Colon (tissue), 2 donors: ENCODE measurements around the gene PLCB2.

Experiments used
- FAIRE-seq: peaks from 2 replicates; lab custom pipeline; 2012; peaks lifted over from hg19 to GRCh38; lab: Jason Lieb, UNC
- donor health status: control.
- donor health status: control.

PLCB2 gene

DNA sequence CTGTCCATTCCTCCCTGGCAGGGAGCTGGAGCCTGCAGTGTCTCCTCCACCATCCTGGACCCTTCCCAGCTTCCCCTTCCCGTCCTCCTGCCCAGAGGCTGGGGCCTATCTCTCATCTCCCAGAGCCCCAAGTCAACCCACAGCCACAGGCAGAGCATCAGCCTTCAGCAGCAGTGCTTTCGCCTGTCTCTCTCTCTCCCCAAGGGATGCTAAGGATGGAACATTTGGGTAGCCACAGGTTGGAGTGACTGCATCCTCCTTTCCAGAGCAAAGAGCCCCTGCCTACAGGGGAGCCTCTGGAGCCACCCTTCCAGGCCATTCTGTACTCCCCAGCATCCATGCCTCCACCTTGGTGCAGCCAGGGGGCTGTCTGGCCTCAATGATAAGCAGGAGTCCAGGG, 4.2 kb downstream of the PLCB2 start:
- no peak for FAIRE-seq

DNA sequence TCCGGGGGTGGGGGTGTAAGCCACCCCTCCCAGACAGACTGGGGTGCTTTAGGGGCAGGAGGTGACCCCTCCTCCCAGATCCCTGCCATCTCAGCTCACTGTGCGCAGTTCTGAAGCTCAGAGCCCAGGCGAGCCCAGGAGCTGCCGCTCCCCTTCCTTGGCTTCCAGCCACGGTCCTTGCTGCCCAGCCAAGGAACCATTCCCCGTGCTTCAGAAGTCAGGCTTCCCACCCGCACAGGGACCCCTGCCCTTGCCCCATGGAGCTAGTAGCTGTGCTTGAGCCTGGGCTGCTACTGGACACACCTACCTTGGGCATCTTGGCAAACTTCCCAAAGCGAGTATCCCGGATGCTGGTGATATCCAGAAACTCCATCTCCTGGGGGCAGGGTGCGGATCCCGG, 4.8 kb downstream of the PLCB2 start:
- no peak for FAIRE-seq

DNA sequence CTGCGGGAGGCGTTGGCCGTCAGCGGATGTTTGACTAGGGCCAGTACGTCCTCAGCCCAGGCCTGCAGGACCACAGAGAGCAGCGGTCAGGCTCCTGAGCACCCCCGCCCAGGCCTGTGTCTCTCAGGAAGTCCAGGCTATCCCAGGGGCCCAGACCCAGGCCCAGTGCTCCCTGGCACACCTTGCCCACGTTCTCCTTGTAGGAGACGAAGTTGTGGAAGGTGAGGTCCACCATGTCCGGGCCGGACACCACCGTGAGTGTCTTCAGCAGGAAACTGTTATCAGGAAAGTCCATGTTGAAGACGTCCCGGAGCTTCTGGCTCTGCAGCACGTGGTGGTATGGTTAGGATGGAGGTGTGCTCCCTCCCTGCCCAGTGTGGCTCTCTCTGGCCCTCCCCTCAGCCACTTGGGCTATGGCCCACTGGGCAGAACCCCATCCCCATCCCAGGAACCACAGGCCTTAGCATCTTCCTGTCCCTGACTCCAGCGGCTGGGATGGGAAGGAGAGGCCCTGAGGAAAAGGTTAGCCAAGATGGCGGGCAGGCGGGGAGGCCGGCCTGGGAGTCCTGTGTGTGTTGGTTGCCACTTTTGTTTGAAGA, 5.3 kb downstream of the PLCB2 start:
- no peak for FAIRE-seq

DNA sequence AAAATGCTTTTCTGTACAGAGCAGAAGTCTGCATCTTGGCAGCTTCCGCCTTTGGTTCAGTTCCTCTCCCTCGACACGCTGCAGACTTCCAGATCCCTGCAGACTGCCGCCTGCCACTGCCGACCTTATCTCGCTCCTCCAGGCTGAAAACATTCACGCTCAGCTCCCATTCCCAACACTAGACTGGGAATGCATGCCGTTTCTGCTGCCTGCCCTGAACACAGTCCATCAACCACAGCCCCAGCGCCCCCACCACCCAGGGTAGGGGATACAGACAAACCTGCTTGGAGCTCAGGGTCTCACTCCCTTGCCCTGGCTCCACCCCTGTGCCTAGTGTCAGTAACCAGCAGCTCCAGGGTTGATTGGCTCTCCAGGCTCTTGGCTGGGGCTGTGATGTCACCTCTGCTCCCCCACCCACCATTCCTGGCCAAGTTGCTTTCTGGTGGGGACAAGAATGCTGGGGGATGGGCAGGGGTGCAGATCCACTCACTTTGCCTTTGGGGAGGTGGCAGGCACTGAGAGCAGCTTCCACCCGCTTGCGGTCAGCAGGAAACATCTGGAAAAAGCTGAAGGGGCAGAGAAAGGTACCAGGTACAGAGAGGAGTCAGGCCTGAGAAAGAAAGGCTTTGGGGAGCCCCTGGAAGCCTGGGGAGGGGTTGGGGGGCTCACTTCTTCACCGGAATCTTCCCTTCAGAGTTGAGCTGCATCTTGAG, 6.1 kb downstream of the PLCB2 start:
- no peak for FAIRE-seq

DNA sequence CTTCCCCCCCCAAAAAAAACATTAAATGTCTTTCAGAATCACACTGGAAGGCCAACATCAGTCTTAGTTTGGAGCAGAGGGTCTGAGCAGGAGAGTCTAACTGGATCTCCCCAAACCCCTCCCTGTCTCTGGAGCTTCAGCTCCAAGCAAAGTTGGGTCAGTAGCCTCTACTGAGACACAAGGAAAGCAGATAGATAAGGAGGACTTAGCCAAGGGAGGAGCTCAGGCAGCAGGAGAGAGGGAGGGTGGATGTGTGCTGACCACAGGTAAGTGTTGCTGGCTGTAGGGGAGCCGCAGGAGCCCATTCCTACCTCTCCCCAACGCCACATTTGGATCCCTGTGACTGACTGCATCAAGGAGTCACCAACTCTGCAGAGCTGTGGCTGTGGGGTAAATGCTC, 7.0 kb downstream of the PLCB2 start:
- FAIRE-seq = no peak

DNA sequence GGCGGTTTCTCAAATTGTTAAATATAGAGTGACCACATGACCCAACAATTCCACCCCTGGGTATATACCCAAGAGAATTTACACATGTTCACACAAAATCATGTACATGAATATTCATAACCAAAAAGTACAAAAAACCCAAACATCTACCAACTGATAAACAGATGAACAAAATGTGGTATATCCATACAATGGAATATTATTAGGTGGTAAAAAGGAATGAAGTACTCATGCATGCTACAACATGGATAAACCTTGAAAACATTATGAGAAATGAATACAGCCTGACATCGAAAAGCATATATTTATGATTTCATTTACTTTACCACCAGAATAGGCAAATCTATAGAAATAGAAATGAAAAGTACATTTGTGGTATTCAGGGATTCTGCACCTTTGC, 7.4 kb downstream of the PLCB2 start:
- no peak for FAIRE-seq

DNA sequence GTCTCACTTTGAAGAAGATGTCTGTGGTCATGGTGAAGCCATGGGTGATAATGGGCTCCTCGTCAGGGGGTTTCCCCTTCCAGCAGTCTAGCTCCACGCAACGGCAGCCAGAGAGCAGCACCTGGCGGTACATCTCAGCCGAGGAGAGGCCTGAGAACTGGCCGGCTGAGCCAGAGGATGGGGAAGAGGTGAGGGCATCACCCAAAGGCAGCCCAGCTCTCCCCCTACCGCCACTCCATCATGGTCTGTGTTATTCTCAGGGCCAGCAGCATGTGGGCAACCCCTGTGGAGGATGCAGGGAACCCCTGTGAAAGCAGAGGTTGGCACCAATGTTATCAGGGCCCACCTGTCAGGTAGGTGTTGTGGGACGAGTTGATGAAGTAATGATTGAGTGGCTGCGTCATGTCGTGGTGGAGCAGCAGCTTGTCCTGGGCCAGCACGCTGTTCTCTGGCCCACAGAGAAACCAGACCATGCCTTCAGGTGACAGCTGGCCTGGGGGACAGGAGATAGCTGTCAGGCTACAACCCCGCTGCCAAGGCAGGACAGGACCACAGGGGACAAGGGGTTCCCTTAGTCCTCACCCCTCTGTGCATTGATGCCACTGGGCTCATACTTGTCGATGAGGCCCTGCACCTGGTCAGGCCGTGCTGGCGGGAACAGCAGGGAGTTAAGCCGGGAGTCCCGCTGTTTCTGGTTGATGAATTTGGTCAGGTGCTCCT, 9.4 kb downstream of the PLCB2 start:
- FAIRE-seq = no peak

DNA sequence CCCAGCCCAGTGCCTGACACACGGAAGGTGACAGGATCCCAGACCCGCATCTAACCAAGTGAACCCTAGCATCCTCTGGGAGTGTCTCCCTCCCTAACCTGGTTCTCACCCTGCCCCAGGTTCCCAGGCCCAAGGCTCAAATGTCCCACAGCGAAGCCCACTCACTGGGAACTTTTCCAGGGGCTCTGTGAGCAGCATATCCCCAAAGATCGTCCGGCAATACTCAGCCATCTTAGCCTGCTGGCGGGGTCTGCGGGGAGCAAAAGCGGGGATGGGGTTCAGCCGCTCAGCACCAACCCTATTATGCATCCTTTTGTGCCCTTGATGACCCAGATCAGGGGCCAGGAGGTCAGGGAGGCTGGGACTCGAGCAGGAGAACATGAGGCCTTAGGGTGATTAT, 10.4 kb downstream of the PLCB2 start:
- no peak for FAIRE-seq

DNA sequence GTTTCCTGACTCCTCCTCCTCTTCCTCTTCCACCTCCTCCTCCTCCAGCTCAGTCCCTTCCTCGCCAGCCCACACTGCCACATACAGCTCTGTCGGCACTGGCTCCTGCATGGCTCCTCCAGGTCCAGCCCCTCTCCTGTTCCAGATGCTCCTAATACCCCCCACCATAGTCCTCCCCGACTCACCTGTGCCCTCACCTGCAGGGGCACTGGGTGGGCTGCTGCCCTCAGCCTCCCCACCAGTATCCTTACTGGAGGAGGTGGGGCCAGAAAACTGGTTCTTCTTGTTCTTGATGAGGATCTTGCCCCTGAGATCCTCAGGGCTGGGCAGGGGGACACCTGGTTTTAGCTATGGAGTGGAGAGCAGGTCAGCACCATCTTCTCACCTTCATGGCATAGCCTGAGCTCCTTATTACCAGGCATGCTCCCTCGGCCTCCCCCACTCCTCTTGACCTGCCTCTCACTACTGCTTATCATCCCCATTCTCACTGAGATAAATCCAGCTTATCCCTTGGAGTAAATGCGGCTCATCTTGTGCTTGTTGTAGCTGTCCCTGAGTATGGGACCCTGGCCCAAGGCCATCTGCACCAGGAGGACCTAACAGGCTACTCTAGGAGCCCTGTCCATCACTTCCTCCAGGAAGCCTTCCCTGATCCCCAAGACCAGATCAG, 11.0 kb downstream of the PLCB2 start:
- no peak for FAIRE-seq

DNA sequence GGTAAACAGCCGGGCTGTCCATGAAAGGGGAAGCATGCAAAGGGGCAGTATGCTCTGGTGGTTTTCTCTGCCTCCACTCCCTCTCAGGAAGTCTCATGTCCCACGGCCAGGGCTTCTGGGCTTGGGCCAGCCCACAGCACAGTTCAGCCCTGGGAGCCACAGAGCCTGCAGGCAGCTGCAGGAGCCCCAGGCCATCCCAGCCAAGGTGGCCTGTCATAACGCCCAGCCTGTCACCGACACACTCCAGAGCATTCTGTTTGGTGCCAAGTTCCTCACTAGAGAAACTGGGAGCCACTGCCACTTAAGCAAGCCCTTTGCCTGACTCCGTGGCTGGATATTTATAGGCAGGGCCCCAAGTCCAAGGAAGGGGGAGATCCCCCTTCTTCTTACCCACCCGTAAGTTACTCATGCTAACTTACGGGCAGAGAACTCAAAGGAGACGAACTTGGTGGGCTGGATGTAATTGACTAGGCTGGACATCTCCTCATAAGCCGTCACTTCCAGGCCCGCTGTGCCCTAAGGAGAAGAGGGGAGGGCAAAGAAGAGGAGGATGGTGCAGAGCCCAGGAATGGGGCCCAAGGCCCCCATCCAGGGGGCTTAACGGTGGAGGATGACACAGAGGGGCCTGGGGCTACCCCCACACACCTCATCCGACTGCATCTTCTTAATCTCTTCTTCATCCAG, 11.7 kb downstream of the PLCB2 start:
- no peak for FAIRE-seq

DNA sequence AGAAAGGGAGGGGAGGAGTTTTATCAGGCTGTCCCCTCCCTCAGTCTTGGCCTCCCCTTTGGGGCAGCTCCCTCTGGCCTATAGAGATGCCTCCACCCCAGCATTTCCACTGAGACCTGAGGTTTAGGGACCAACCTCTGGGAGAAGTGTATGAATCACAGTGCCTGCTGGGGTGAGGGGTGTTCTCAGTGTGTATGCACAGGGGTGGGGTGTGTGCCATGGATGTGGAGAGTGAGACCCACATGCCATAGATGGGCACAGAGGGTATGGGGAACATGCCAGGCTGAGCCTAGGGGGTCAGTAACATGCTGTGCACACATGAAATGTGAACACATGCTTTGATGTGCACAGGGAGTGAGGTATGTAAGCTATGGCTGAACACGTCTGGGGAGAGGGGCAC, 12.4 kb downstream of the PLCB2 start:
- no peak for FAIRE-seq

DNA sequence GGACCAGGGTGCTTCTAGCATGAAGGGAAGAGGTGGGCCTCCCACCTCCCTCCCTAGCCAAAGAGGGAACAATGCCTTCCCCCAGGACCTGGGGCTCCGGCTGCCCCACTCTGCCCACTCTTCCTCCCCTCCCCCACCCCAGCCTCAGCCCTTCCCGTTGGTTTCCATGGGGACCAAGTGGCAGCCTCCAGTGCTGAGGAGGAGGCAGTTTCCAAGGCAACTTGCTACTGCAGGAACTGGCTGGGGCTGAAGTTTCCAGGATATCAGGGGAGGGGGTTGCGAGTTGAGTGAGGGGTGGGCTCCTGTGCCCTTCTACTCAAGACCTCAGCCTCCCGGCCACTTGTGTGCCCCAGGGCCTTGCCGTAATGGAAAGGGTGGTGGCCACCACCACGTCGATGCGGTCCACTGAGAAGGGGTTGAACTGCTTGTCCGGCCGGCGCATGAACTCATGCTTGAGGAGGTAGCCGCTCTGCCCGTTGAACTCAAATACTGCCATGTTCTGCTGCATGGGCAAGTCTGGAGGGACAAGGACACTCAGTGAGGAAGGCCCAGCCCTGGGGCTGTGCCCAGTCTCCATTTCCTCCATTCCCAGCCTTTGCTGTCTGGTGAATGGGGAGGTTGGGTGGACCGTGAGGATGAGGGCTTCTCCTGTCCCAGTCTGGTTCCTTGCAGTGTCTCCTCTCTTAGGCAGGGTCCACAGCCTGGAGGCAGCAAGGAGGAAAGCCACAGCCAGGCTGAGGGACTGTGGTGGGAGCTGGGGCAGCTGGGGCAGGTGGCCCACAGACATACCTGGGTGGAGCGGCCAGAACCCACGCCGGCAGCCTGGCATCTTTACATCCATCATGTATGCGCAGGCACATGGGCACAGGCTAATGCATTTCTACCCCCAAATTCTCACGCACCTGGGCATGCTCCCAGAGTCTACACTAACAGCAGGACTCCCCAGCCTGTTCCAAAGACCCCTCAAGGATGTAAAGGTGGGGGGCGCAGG, 13.5 kb downstream of the PLCB2 start:
- no peak for FAIRE-seq

DNA sequence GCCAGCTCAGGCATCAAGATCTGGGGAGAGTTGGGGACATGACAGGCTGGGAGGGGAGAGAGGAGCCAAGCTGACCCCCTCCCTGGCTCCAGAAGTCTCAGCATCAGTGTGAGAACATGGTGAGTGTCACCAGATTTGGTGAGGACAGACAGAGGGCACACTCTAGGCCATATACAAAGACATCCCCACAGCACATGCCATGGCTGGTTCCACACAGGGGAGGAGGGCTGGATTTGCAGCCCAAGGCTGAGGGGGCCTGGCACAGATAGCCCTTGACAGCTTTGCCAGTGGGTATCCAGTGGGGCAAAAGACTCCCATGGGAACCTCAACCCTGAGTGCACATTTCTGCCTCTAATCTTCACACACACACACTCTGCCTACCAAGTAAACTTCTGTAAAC, 14.7 kb downstream of the PLCB2 start:
- FAIRE-seq = no peak

DNA sequence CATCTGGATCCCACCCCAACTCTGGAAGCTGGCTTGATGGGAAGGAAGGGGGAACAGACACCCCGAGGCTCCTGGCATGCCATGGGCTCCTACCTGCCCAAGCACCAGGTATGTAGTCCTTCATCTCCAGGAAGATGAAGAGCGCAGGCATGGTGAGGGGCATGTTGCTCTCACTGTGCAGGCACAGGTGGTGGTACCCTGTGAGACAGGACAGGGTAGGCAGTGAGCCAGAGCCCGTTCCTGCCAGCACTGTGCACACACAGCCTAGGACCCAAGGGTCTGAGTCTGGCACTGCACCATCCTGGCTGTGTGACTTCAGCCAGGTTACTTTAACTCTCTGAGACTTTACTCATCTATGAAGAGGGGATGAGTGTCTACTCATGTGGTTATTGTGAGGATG, 15.5 kb downstream of the PLCB2 start:
- no peak for FAIRE-seq

DNA sequence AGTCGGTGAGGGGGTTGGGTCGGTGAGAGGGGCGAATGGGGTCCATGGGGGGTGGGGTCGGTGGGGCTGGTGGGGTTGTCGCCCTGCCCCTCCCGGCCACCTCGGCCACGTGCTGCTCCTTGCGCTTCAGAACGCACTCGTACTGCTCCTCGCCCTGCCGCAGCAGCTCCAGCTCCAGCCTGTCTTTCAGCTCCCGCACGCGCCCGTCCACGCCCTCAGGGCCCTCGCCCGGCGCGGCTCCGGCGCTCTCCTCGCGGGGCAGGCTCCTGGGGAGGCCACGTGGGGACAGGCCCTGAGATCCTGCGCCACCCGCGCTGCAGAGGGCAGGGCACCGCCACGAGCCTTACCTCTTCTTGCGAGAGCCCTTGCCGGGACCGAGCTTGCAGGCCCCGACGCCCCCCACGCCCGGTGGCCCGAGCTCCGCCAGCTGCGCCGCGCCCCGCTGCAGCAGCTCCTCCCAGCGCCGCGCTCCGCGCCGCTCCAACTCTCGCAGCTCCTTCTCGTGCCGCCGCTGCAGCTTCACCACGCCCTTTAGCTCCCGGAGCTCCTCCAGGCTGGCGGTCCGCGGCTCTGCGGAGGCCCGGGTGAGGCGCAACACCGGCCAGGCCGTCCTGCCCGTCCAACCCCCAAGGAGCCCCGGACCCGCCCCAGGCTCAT, 16.7 kb downstream of the PLCB2 start:
- FAIRE-seq = no peak

DNA sequence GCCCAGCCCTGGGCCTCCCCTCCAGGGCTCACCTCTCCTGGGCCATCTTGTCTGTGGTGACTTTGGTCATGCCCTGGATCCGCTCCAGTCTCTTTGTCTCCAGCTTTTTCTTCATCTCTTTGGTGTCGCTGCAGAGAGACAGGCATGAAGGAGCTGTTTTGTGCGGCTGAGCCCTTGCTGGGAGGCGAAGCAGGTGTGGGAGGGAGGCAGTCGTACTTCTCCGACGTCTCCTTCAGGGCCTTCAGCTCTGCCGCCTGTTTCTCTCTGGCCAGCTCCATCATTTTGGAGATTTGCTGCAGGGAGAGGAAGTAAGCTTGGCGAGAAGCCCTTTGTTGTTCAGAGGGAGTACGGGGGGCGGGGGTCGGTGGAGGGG, 17.2 kb downstream of the PLCB2 start:
- FAIRE-seq = no peak

DNA sequence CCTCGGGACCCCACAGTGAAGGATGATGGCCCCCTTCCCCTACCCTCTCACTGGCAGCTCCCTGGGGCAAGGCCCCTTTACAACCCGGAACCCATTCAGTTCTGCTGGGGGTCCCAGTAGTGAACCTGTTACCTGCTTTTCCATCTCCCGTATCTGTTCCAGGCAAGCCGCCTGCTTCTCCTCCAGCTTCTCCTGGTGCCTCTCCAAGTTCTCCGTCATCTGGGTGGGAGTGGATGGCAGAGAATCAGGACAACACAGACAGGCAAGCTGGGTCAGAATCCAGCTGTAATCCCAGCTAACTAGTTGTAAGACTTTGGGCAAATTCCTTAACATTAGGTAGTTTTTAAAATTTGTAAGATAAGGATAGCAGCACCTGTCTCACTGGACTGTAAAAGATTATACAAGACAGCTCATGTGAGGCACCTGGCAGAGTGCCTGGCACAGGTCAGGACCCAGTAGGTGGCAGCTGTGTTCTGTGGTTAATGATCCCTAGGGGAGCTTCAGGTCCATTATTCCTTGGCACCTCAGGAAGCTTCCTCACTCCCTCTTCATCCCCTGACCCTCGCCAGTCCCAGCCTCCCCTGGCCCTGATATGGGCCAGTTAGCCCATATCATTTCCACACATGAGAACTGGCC, 18.5 kb downstream of the PLCB2 start:
- no peak for FAIRE-seq

DNA sequence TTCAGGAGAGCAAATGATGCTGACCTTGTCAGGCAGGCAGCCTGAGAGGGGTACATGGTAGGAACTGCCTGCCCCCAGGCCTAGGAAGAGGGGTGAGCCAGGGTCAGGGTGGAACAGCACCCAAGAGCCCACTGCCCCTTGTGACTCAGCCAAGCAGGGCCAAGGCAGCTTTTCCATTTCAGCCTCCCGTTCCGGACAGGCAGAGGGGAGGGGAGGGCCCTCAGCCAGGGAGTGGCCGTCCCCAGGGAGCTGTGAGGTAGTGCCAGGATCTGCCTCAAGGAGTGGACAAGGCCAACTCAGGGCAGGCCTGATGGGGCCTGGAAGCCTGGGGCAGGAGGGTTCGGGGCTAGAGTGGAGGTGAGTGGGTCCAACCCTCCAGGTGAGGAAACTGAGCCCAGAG, 19.8 kb downstream of the PLCB2 start:
- no peak for FAIRE-seq

DNA sequence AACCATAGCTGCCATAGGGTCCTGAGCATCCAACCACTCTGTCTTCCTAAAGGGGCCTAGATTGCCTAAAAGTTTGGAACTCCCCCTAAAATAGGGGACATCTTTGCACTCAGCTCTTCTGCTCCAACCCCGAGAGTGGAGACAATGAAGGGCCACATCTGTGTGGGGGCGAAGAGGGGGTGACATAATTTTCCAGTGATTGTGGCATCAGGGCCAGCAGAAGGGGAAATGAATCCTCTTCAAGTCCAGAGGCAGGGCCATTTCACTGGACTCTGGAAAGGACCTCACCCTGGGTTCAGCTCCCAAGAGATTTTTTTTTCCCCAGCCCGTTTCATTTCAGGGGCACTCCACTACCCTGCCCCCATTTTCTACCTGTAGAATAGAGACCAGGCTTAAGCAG, 20.2 kb downstream of the PLCB2 start:
- no peak for FAIRE-seq

DNA sequence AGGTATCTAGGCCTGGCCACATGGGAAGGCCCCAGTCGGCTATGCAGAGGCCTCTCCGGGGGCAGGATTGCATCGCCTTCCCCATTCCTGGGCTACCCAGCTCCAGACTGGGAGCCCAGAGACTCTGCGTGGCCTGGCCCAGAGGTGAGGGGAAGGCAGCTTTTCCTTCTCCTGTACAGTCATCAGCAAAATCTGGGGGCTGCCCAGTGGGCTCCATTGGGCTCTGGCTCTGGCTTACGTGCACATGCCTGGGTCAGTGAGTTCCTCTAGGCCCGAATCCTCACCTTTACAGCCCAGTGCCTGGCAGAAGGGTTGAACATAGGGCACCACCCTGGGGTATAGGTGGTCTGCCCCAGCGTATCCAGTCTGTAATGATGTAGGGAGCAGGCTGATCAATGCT, 20.9 kb downstream of the PLCB2 start:
- FAIRE-seq = no peak
